IMR-90 (cell line): ENCODE results near the gene ARHGEF17. TPM values are rescaled to one million over a fixed set of nuclear protein-coding genes. Genes with fewer than 3 reads are reported as not detected.

Experiments used
- ATAC-seq: fragments of 200-7000 bp; cut with Tn5 transposase; 2 replicates; pipeline ENCODE4 v1.9.1; 2020; ENCODE audit warnings: low read depth, mild to moderate bottlenecking, moderate library complexity
- BruUV-seq: library from RNA; stranded (reverse); fragments of 400-500 nt; replicated peaks from 2 replicates; lab custom pipeline; 2021; lab: Mats Ljungman, UMichigan
- CTCF ChIA-PET: fragments of 300-600 bp; formaldehyde crosslinking; extraction: SDS; loops from one replicate; lab custom pipeline; 2021; ENCODE audit warnings: antibody characterized with exemption; lab: Yijun Ruan, JAX
- POLR2A ChIA-PET: fragments of 300-600 bp; sonication (Branson Sonifier 250); formaldehyde crosslinking; loops from one replicate; lab custom pipeline; 2022; ENCODE audit warnings: antibody characterized with exemption; ENCODE audit not compliant: unreplicated experiment; lab: Charles Lee
- DNase-seq: peaks from one replicate; pipeline ENCODE4 v3.0.0; 2013
- H2AFZ ChIP-seq: replicated peaks from 2 replicates; pipeline ENCODE3; 2013; ENCODE audit warnings: low read length, mild to moderate bottlenecking; ENCODE audit not compliant: poor library complexity
- H2AK5ac ChIP-seq: 2 replicates; pipeline ENCODE4 v1.6.1; 2013; ENCODE audit warnings: low read depth, low read length, inconsistent platforms
- H2AK9ac ChIP-seq: replicated peaks from 2 replicates; pipeline ENCODE3; 2013; ENCODE audit warnings: mild to moderate bottlenecking, low read depth, low read length, moderate library complexity; ENCODE audit not compliant: poor library complexity
- H2BK120ac ChIP-seq: 2 replicates; pipeline ENCODE4 v1.6.1; 2013; ENCODE audit warnings: low read depth, low read length, inconsistent platforms
- H2BK15ac ChIP-seq: 3 replicates; pipeline ENCODE4 v1.6.1; 2013; ENCODE audit warnings: low read depth, low read length, inconsistent platforms
- H2BK20ac ChIP-seq: 2 replicates; pipeline ENCODE4 v1.6.1; 2013; ENCODE audit warnings: low read depth, mild to moderate bottlenecking, inconsistent platforms, low read length, moderate library complexity
- H2BK5ac ChIP-seq: 2 replicates; pipeline ENCODE4 v1.6.1; 2013; ENCODE audit warnings: mild to moderate bottlenecking, low read depth, low read length, inconsistent platforms; ENCODE audit not compliant: poor library complexity, severe bottlenecking
- H3K14ac ChIP-seq: replicated peaks from 2 replicates; pipeline ENCODE4 v1.6.1; 2013; ENCODE audit warnings: low read depth, low read length, inconsistent platforms
- H3K18ac ChIP-seq: 2 replicates; pipeline ENCODE4 v1.6.1; 2013; ENCODE audit warnings: low read depth, low read length, control low read depth
- H3K23ac ChIP-seq: 2 replicates; pipeline ENCODE4 v1.6.1; 2013; ENCODE audit warnings: low read depth, low read length, inconsistent platforms
- H3K27ac ChIP-seq: 2 replicates; pipeline ENCODE4 v1.5.1; 2013; ENCODE audit warnings: mild to moderate bottlenecking, control low read depth, low read length; ENCODE audit not compliant: insufficient read depth
- H3K27me3 ChIP-seq: 2 replicates; pipeline ENCODE4 v1.6.1; 2013; ENCODE audit warnings: low read length; ENCODE audit not compliant: control insufficient read depth, insufficient read depth
- H3K36me3 ChIP-seq: 2 replicates; pipeline ENCODE4 v1.6.1; 2013; ENCODE audit warnings: low read length, mixed read lengths; ENCODE audit not compliant: control insufficient read depth, insufficient read depth
- H3K4ac ChIP-seq: 2 replicates; pipeline ENCODE4 v1.6.1; 2013; ENCODE audit warnings: low read depth, low read length, inconsistent platforms
- H3K4me1 ChIP-seq: 2 replicates; pipeline ENCODE4 v1.6.1; 2013; ENCODE audit warnings: low read length, mixed read lengths; ENCODE audit not compliant: control insufficient read depth, insufficient read depth
- H3K4me2 ChIP-seq: 2 replicates; pipeline ENCODE4 v1.6.1; 2013; ENCODE audit warnings: low read depth, mild to moderate bottlenecking, control low read depth, low read length, moderate library complexity
- H3K4me3 ChIP-seq: 2 replicates; pipeline ENCODE4 v1.5.1; 2013; ENCODE audit warnings: low read depth, mild to moderate bottlenecking, control low read depth, low read length, moderate library complexity; ENCODE audit not compliant: insufficient read depth
- H3K56ac ChIP-seq: 2 replicates; pipeline ENCODE4 v1.6.1; 2013; ENCODE audit warnings: low read length, inconsistent platforms; ENCODE audit not compliant: insufficient read depth; ENCODE audit errors: extremely low read depth
- H3K79me1 ChIP-seq, 2 experiments: 2 replicates each; pipeline ENCODE4 v1.6.1; 2013; ENCODE audit warnings: low read length in 2 of 2, inconsistent platforms in 1 of 2, low read depth in 1 of 2
- H3K9ac ChIP-seq: 2 replicates; pipeline ENCODE4 v1.6.1; 2013; ENCODE audit warnings: low read depth, low read length, control low read depth
- H3K9me1 ChIP-seq: 2 replicates; pipeline ENCODE4 v1.6.1; 2013; ENCODE audit warnings: low read length, inconsistent platforms; ENCODE audit not compliant: insufficient read depth
- H3K9me3 ChIP-seq: 2 replicates; pipeline ENCODE4 v1.6.1; 2013; ENCODE audit warnings: low read length; ENCODE audit not compliant: control insufficient read depth, insufficient read depth
- H4K20me1 ChIP-seq: 2 replicates; pipeline ENCODE4 v1.6.1; 2013; ENCODE audit warnings: low read length, inconsistent platforms; ENCODE audit not compliant: insufficient read depth
- H4K5ac ChIP-seq: 2 replicates; pipeline ENCODE4 v1.6.1; 2013; ENCODE audit warnings: mild to moderate bottlenecking, low read depth, low read length, control low read depth
- H4K8ac ChIP-seq, 2 experiments: 2 replicates each; pipeline ENCODE4 v1.6.1; 2013; ENCODE audit warnings: low read depth in 2 of 2, low read length in 2 of 2, control low read depth in 1 of 2, inconsistent platforms in 1 of 2
- H4K91ac ChIP-seq: 2 replicates; pipeline ENCODE4 v1.6.1; 2013; ENCODE audit warnings: low read depth, low read length, inconsistent platforms; ENCODE audit not compliant: insufficient read depth
- BHLHE40 ChIP-seq: fragments of 150-350 bp; IDR thresholded peaks from 2 replicates; pipeline ENCODE4 v1.6.1; 2016; ENCODE audit warnings: mild to moderate bottlenecking, low read depth, low read length
- CEBPB ChIP-seq: IDR thresholded peaks from 2 replicates; pipeline ENCODE4 v1.6.1; 2012; ENCODE audit warnings: low read depth, low read length, improper control_type of control experiment
- CHD1 ChIP-seq: IDR thresholded peaks from 2 replicates; pipeline ENCODE4 v1.6.1; 2012; ENCODE audit warnings: low read depth, low read length, improper control_type of control experiment
- CTCF ChIP-seq: conservative IDR thresholded peaks from 2 replicates; pipeline ENCODE4 v1.5.1; 2012; ENCODE audit warnings: mild to moderate bottlenecking, low read depth, low read length, improper control_type of control experiment
- ELK1 ChIP-seq: fragments of 150-350 bp; IDR thresholded peaks from 2 replicates; pipeline ENCODE4 v1.6.1; 2016; ENCODE audit warnings: low read depth, mild to moderate bottlenecking, low read length, moderate library complexity, borderline replicate concordance
- FOS ChIP-seq: fragments of 150-350 bp; IDR thresholded peaks from 2 replicates; pipeline ENCODE4 v1.6.1; 2016; ENCODE audit warnings: low read depth, low read length
- MAFK ChIP-seq: IDR thresholded peaks from 2 replicates; pipeline ENCODE4 v1.6.1; 2012; ENCODE audit warnings: low read depth, low read length, improper control_type of control experiment
- MAZ ChIP-seq: IDR thresholded peaks from 2 replicates; pipeline ENCODE4 v1.6.1; 2012; ENCODE audit warnings: low read depth, mild to moderate bottlenecking, low read length, improper control_type of control experiment, moderate library complexity, borderline replicate concordance
- MXI1 ChIP-seq: IDR thresholded peaks from 2 replicates; pipeline ENCODE4 v1.6.1; 2012; ENCODE audit warnings: low read depth, mild to moderate bottlenecking, low read length, moderate library complexity, borderline replicate concordance
- POLR2A ChIP-seq: IDR thresholded peaks from 2 replicates; pipeline ENCODE4 v1.6.1; 2012; ENCODE audit warnings: mild to moderate bottlenecking, low read depth, low read length
- RAD21 ChIP-seq: IDR thresholded peaks from 2 replicates; pipeline ENCODE4 v1.6.1; 2012; ENCODE audit warnings: low read length, improper control_type of control experiment
- SMC3 ChIP-seq: fragments of 150-350 bp; IDR thresholded peaks from 2 replicates; pipeline ENCODE4 v1.6.1; 2016; ENCODE audit warnings: low read depth, mild to moderate bottlenecking, antibody characterized with exemption, low read length, moderate library complexity
- USF2 ChIP-seq: fragments of 150-350 bp; IDR thresholded peaks from 2 replicates; pipeline ENCODE4 v1.6.1; 2017; ENCODE audit warnings: mild to moderate bottlenecking, antibody characterized with exemption, low read length, low read depth
- WGBS, 2 experiments: methylation state at CpG; one replicate each; pipeline versions ENCODE4 v1.1.5 to v1.1.7; 2013; ENCODE audit warnings: missing lambda C conversion rate in 2 of 2; ENCODE audit not compliant: insufficient read length in 1 of 2; ENCODE audit errors: extremely low coverage in 2 of 2; 5-methylcytosine and 5-hydroxymethylcytosine counted together
- dilution Hi-C: fragments of 300-500 bp; cut with HindIII; formaldehyde crosslinking; loops from one replicate; pipeline ENCODE4 v1.14.3; 2018; ENCODE audit warnings: low sequenced_read_pairs; ENCODE audit not compliant: unreplicated experiment
- in situ Hi-C: fragments of 300-500 bp; cut with MboI; formaldehyde crosslinking; loops from 3 replicates; pipeline ENCODE4 v1.14.3; 2019; ENCODE audit warnings: low sequenced_read_pairs, inconsistent platforms, mixed read lengths
- intact Hi-C: fragments of 100-400 bp; cut with micrococcal nuclease; formaldehyde crosslinking; loops from 2 replicates; pipeline ENCODE4 v1.10.0; 2022
- polyA plus RNA-seq, 3 experiments: library from polyadenylated mRNA; depleted of rRNA; stranded (reverse); fragments of >200 nt; gene quantifications; 2 replicates each; pipeline ENCODE4 v1.2.3, GENCODE V29; 2012; ENCODE audit warnings: low replicate concordance in 1 of 3
- total RNA-seq: library from RNA; depleted of rRNA; stranded (reverse); fragments of >200 nt; gene quantifications from 2 replicates; pipeline ENCODE4 v1.2.3, GENCODE V29; 2012

Gene ARHGEF17
- total and polyA plus RNA-seq, 2 of the 4 experiments (the other 2 are of a cell fraction): 21.7 to 97.7 TPM

- no peak for TF ChIP-seq CHD1
Observed at GRCh38 chr11:73361953-73362776, 54.1 kb downstream of the ARHGEF17 start (continued).

GRCh38 chr11:73363147-73363546 is 55.1 kb downstream of the ARHGEF17 start:
- H3K4me1 ChIP-seq: 0 out of 2 replicates have a peak, but pooled peaks cover 1% of the 10 kb centered on the region
- dilution Hi-C loops: no loop called here
- H2AFZ ChIP-seq: no peak overlapping the region
- H2BK15ac ChIP-seq: no peak overlapping the region
- no peaks in the 10 kb centered on the region for H3K27me3 ChIP-seq
- WGBS, 2 experiments: 91% methylated on average over 9 of the region's 9 CpGs; no CpG with 5 or more reads in 1 of the 2 experiments
- ChIA-PET CTCF (no interaction called here), POLR2A (no interaction called here)
- no peak overlapping the region for H3K14ac ChIP-seq
- no peak overlapping the region for H3K18ac ChIP-seq
- H3K27ac ChIP-seq: no peak overlapping the region
- intact Hi-C loops: no loop called here
- no peak overlapping the region for H3K23ac ChIP-seq
- no peak overlapping the region for H4K8ac ChIP-seq
- peaks cover 21% of the 10 kb centered on the region; the same call in 1 of the 2 replicates for H4K20me1 ChIP-seq
- no peak overlapping the region for H3K56ac ChIP-seq
- H3K9ac ChIP-seq: no peak overlapping the region
- no peak overlapping the region for H4K91ac ChIP-seq
- no peaks in the 10 kb centered on the region for H3K9me3 ChIP-seq
- H3K4ac ChIP-seq: no peak overlapping the region
- H3K79me1 ChIP-seq: peaks cover 0 to 36% of the 10 kb centered on the region in 2 experiments
- BruUV-seq: no TSS peak
- H2AK5ac ChIP-seq: no peak overlapping the region
- H4K5ac ChIP-seq: no peak overlapping the region
- H2BK5ac ChIP-seq: no peak overlapping the region
- no peak overlapping the region for H2AK9ac ChIP-seq
- H2BK20ac ChIP-seq: no peak overlapping the region
- no peak overlapping the region for H2BK120ac ChIP-seq
- no peak overlapping the region for H3K4me3 ChIP-seq
- ATAC-seq (no peak), DNase-seq (no peak)
- no peak overlapping the region for H3K4me2 ChIP-seq
- H3K36me3 ChIP-seq: peaks cover 88% of the 10 kb centered on the region
- H3K9me1 ChIP-seq: peaks cover 1% of the 10 kb centered on the region; the same call in 1 of the 2 replicates
- in situ Hi-C loops: no loop called here
- no peak for TF ChIP-seq MAZ
- TF ChIP-seq FOS: no peak
- TF ChIP-seq BHLHE40: no peak
- TF ChIP-seq MAFK: no peak
- no peak for TF ChIP-seq RAD21
- no peak for TF ChIP-seq ELK1
- TF ChIP-seq MXI1: no peak
- no peak for TF ChIP-seq SMC3
- TF ChIP-seq POLR2A: no peak
- TF ChIP-seq USF2: no peak
- no peak for TF ChIP-seq CHD1
- TF ChIP-seq CTCF: no peak
- no peak for TF ChIP-seq CEBPB
